ENCODE measurements around the gene LY6G5B.

The LY6G5B gene

DNA sequence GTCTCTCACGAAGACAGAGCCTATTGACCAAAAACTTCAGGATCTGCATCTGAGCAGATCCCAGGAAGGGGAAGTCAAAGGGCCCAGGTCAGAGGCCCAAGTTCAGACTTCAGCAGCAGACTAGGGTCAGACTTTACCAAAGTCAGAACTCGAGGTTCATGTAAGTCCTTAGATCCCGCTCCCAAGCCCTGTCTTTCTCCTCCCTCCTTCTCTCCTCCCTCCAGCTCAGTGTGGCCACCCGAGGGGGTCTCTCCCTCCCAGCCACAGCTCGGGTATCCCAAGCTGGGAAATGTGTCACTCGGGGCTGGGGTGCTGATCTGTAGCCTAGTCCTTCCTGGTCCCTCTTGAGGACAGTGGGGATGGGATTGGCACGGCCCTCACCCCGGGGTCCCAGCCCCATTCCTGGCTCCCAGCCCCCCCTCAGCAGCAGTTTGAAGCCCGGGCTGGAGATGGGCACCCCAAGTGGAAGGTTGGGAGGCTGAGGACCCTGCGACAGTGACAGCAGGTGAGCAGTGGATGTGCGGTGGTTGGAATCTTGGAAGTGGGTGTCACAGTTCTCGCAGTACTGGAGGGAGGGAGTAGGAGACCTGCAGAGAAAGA is 7.6 kb upstream of the LY6G5B start:
- DNase-seq (ENCODE audit: low read depth, low spot score) = no peak

GRCh38 chr6:31663126-31663960 is 6.4 kb upstream of the LY6G5B start:
- no peak for DNase-seq (ENCODE audit: low read depth, low spot score)

DNA sequence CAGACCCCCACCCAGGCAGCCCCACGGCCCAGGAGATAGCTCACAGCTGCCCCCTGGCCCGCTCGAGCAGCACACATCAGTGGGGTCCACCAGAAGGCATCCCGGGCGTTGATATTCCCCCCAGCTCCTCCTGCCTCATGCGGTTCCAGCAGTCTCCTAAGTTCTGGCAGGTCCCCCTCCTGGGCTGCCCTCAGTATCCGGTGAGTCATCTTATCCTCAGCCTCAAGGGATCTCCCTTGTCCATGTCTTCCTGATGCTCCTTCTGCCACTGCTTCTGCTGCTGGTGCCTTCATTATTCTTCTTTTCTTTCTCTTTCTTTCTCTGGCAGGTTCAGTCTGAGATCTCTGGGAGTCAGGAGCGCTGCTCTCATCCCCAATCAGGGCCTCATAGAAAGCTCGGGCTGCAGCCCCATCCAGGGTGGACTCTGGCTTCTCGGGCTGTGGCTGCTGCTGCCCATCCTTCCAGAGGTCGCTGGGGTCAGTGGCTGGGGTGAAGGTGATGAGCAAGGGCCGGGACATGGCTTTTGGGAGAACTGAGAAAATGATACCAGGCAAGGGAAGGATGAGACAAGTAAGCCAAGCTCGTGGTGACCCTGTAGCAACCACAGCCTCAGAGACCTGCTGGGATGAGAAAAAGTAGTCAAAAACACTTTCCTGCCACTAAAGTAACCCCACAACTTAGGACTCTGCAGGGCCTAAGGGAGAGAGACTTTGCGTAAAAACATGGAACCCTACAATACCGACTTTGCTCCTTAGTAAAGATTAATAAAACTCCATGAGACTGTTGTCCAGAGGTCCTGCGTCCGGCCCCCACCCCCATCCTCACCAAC is 5.6 kb upstream of the LY6G5B start:
- peak; percentile 23 for DNase-seq (ENCODE audit: low read depth, low spot score)

DNA sequence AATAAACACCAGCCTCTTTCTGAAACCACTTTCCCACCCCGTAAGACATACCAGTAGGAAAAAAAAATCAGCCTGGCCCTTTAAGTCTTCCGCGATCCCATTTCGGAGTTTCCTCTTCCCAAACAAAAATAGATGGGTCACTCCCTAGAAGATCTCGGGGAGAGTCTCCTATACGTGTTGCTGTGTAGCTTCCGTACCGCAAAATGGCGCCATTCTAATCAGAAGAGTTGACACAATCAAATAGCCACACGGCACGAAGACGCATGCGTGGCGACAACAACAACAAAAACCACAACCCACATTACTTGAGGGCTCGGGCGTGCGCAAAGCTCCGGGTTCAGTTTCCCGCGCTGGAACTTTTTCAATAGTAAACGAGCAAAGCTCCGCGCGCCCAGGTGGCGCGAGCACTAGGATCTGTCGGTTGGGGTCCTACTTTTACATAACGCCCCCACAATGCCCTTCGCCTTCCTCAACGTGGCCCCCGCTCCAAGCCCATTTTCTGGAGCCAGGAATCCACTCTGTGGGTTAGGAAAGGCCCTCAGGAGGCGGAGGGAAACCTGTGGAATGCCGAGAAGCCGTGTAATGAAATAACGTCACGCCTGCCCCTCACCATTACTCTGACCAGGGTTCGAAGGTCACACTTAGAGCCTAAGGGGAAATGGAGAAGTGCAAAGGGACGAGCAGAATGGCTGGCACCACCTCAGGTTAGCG is 4.8 kb upstream of the LY6G5B start, which contains the start of gene GPANK1:
GPANK1 (minus strand) TSS at position 208 of the 711 bp plus-strand sequence. CDS start 519 bp downstream, outside the sequence.
- peak; percentile 84 for DNase-seq (ENCODE audit: low read depth, low spot score)

DNA sequence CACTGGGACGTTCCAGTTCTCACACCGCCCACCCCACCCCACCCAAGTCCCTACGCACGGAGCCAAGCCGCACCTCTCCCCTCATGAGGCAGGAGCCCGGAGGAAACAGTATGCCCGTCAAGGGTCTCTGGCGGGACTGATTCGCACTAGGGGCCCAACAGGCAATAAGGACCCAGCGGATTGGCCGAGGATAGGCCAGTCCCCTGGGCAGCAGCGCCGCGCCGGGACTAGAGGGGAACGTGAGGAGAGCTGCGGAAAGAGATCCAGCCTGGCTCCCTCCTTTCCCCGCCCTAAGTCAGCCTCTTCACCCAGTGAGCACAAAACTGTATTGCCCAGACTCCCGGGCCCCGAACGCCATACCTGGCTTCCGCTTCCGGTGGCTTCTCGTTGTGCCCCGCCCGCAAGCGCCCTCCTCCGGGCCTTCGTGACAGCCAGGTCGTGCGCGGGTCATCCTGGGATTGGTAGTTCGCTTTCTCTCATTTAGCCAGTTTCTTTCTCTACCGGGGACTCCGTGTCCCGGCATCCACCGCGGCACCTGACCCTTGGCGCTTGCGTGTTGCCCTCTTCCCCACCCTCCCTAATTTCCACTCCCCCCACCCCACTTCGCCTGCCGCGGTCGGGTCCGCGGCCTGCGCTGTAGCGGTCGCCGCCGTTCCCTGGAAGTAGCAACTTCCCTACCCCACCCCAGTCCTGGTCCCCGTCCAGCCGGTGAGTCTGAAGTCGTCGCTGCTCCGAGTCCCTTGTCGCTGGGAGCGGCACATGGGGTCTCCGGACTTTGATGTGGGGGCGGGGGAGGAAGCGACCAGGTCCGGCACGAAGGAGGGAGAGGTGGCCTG is 4.1 kb upstream of the LY6G5B start, which contains the start of gene CSNK2B:
CSNK2B (plus strand) TSS at position 580 of the 836 bp plus-strand sequence. CDS start 752 bp downstream, outside the sequence.
- peak; percentile 89 for DNase-seq (ENCODE audit: low read depth, low spot score)

- DNase-seq (ENCODE audit: low read depth, low spot score) = no peak
Measured at GRCh38 chr6:31666337-31666965, 3.3 kb upstream of the LY6G5B start.

- no peak for DNase-seq (ENCODE audit: low read depth, low spot score)
Measured at GRCh38 chr6:31676322-31676903, 6.6 kb downstream of the LY6G5B start.

- no peak for DNase-seq (ENCODE audit: low read depth, low spot score)
Measured at GRCh38 chr6:31676904-31677303, 7.1 kb downstream of the LY6G5B start.

GRCh38 chr6:31677955-31678354 is 8.2 kb downstream of the LY6G5B start:
- no peak for DNase-seq (ENCODE audit: low read depth, low spot score)

GRCh38 chr6:31680226-31681134 is 10.7 kb downstream of the LY6G5B start, which contains the start of gene LY6G5C:
LY6G5C (minus strand) TSS chr6:31681067; CDS start chr6:31680373, 694 bp downstream.
- peak; percentile 72 for DNase-seq (ENCODE audit: low read depth, low spot score)

GRCh38 chr6:31681135-31681671 is 11.4 kb downstream of the LY6G5B start:
- no peak for DNase-seq (ENCODE audit: low read depth, low spot score)

DNA sequence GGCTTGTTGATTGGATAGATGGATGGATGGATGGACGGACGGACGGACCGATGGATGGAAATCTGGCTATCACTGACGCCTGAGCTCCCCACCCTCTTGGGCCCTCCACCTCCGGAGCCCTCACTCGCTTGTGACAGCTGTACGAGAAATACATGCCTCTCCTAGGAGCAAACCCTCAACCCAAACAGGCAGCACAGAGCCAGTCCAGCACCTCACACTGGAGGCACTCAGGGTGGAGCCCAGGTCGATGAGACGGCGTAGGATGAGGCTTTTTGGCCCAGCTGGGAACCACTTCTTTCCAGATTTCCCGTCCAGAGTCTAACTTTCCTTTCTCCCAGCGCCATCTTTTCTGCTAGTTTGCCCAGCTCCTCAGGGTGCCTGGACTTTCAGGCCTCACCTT is 13.8 kb downstream of the LY6G5B start:
- DNase-seq (ENCODE audit: low read depth, low spot score) = no peak

DNA sequence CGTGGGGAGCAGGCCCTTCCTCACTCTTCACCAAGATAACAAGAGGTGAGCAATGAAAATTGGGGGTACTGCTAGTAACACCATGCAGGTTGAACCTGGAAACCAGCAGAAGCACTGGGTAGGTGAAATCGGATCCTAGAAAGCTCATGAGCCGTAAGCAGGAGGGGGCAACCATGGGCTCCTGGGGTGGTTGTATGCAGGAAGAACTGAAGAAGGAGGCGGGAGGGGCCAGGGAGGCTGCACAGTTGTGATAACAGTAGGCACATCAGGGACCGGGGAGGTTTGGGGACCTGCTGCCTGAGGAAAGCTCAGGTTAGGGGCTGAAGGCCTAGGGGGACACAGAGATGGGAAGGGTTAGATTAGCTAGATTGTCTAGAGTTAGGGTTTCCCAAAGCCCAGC is 16.7 kb downstream of the LY6G5B start:
- no peak for DNase-seq (ENCODE audit: low read depth, low spot score)

GRCh38 chr6:31687321-31687720 is 17.5 kb downstream of the LY6G5B start:
- DNase-seq (ENCODE audit: low read depth, low spot score) = no peak

GRCh38 chr6:31687860-31688693 is 18.3 kb downstream of the LY6G5B start:
- no peak for DNase-seq (ENCODE audit: low read depth, low spot score)

- no peak for DNase-seq (ENCODE audit: low read depth, low spot score)
Measured at GRCh38 chr6:31689249-31690110, 19.7 kb downstream of the LY6G5B start.
